Astrocyte (in vitro differentiated cells and primary cell): ENCODE results near the gene ZMYND11. TPM values are rescaled to one million over a fixed set of nuclear protein-coding genes. Genes with fewer than 3 reads are reported as not detected.
A peak's percentile ranks its signal among the peaks of the same experiment; 100 is the strongest.

Experiments
- DNase-seq: peaks from one replicate; pipeline ENCODE4 v3.0.0-alpha.2; 2010; ENCODE audit warnings: low read depth
- FAIRE-seq: peaks from 2 replicates; lab custom pipeline; 2011; peaks lifted over from hg19 to GRCh38; lab: Jason Lieb, UNC
- H2AFZ ChIP-seq: 2 replicates; pipeline ENCODE4 v1.6.0; 2012; ENCODE audit warnings: low read depth, low read length, inconsistent platforms
- H3K27ac ChIP-seq: 2 replicates; pipeline ENCODE4 v1.5.1; 2011; ENCODE audit warnings: low read depth, low read length, inconsistent platforms
- H3K27me3 ChIP-seq: 2 replicates; pipeline ENCODE4 v1.6.0; 2011; ENCODE audit warnings: low read length, inconsistent platforms; ENCODE audit not compliant: insufficient read depth
- H3K36me3 ChIP-seq: 2 replicates; pipeline ENCODE4 v1.5.1; 2011; ENCODE audit warnings: low read length, inconsistent platforms; ENCODE audit not compliant: insufficient read depth
- H3K4me1 ChIP-seq: 2 replicates; pipeline ENCODE4 v1.5.1; 2011; ENCODE audit warnings: low read length, inconsistent platforms; ENCODE audit not compliant: insufficient read depth
- H3K4me2 ChIP-seq: 2 replicates; pipeline ENCODE4 v1.6.0; 2012; ENCODE audit warnings: low read length, inconsistent platforms
- H3K4me3 ChIP-seq: 2 replicates; pipeline ENCODE4 v1.5.1; 2011; ENCODE audit warnings: low read depth, mild to moderate bottlenecking, low read length, inconsistent platforms; ENCODE audit not compliant: insufficient read depth
- H3K79me2 ChIP-seq: 2 replicates; pipeline ENCODE4 v1.6.0; 2012; ENCODE audit warnings: mild to moderate bottlenecking, low read length, inconsistent platforms; ENCODE audit not compliant: insufficient read depth
- H3K9ac ChIP-seq: 2 replicates; pipeline ENCODE4 v1.6.0; 2012; ENCODE audit warnings: mild to moderate bottlenecking, low read length, inconsistent platforms
- H3K9me3 ChIP-seq: 2 replicates; pipeline ENCODE4 v1.5.1; 2012; ENCODE audit warnings: low read depth, mild to moderate bottlenecking, low read length, inconsistent platforms; ENCODE audit not compliant: insufficient read depth
- H4K20me1 ChIP-seq: 2 replicates; pipeline ENCODE4 v1.6.0; 2012; ENCODE audit warnings: low read length, inconsistent platforms; ENCODE audit not compliant: insufficient read depth
- H3K27ac Mint-ChIP-seq: one replicate; pipeline ENCODE4 v1.8.0; 2021; ENCODE audit warnings: mild to moderate bottlenecking, mixed read lengths; ENCODE audit not compliant: unreplicated experiment
- H3K27me3 Mint-ChIP-seq: one replicate; pipeline ENCODE4 v1.8.0; 2021; ENCODE audit warnings: low read depth, mixed read lengths; ENCODE audit not compliant: unreplicated experiment
- H3K36me3 Mint-ChIP-seq: one replicate; pipeline ENCODE4 v1.8.0; 2021; ENCODE audit warnings: low read depth, mixed read lengths; ENCODE audit not compliant: unreplicated experiment
- H3K4me1 Mint-ChIP-seq: one replicate; pipeline ENCODE4 v1.8.0; 2021; ENCODE audit warnings: low read depth, mixed read lengths; ENCODE audit not compliant: unreplicated experiment
- H3K4me3 Mint-ChIP-seq: one replicate; pipeline ENCODE4 v1.8.0; 2021; ENCODE audit warnings: mild to moderate bottlenecking, moderate library complexity, mixed read lengths; ENCODE audit not compliant: unreplicated experiment
- H3K9me3 Mint-ChIP-seq: one replicate; pipeline ENCODE4 v1.8.0; 2021; ENCODE audit warnings: mild to moderate bottlenecking, mixed read lengths; ENCODE audit not compliant: unreplicated experiment
- EZH2 ChIP-seq: IDR thresholded peaks from 2 replicates; pipeline ENCODE4 v1.6.1; 2012; ENCODE audit warnings: mild to moderate bottlenecking, low read length, inconsistent platforms; ENCODE audit not compliant: insufficient read depth
- total RNA-seq: library from RNA; stranded (reverse); gene quantifications from 2 replicates; pipeline ENCODE4 v1.2.1, GENCODE V29; 2021
- TF ChIP-seq, protein P1 (sequence below): IDR thresholded peaks from 2 replicates; pipeline ENCODE4 v1.5.1; 2011; ENCODE audit warnings: low read depth, mild to moderate bottlenecking, inconsistent platforms, low read length, moderate library complexity; ENCODE audit not compliant: insufficient read depth

ZMYND11 gene
- total RNA-seq, 1 donor from 2014 or later = 37.9 TPM

DNA sequence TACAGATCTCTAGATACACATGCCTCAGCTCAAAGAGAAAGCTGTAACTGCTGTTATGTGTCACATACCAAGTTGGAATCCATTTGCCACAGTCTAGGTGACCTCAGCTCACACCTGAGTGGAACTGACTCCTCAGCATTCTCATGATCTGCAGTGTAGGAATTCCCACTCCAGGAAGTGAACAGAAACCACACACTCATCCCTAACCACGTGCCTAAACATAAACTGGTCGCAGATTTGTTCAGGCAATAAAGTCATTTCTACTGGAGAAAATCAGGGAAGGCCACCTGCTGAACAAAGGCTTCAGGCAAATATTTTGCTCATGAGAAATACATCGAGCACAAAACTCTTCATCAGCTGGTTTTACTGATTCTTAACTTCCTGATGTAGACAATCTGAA, 23.0 kb upstream of the ZMYND11 start:
- Mint-ChIP-seq H3K36me3 (no peaks in the 10 kb centered on the region), H3K27ac (no peak overlapping the region), H3K27me3 (peaks cover 3% of the 10 kb centered on the region), H3K4me3 (no peak overlapping the region), H3K4me1 (peaks cover 5% of the 10 kb centered on the region), H3K9me3 (no peaks in the 10 kb centered on the region)
- no peak overlapping the region for H3K27ac ChIP-seq
- no peak overlapping the region for H2AFZ ChIP-seq
- H3K27me3 ChIP-seq = peaks cover 2% of the 10 kb centered on the region
- TF ChIP-seq EZH2 = no peak
- TF ChIP-seq, protein P1, sequence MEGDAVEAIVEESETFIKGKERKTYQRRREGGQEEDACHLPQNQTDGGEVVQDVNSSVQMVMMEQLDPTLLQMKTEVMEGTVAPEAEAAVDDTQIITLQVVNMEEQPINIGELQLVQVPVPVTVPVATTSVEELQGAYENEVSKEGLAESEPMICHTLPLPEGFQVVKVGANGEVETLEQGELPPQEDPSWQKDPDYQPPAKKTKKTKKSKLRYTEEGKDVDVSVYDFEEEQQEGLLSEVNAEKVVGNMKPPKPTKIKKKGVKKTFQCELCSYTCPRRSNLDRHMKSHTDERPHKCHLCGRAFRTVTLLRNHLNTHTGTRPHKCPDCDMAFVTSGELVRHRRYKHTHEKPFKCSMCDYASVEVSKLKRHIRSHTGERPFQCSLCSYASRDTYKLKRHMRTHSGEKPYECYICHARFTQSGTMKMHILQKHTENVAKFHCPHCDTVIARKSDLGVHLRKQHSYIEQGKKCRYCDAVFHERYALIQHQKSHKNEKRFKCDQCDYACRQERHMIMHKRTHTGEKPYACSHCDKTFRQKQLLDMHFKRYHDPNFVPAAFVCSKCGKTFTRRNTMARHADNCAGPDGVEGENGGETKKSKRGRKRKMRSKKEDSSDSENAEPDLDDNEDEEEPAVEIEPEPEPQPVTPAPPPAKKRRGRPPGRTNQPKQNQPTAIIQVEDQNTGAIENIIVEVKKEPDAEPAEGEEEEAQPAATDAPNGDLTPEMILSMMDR = no peak
- H3K4me2 ChIP-seq = no peak overlapping the region
- no peak overlapping the region for H3K4me3 ChIP-seq
- no peak for FAIRE-seq
- H3K79me2 ChIP-seq = no peaks in the 10 kb centered on the region
- peak; percentile 25 for DNase-seq
- no peaks in the 10 kb centered on the region for H3K9me3 ChIP-seq
- H3K4me1 ChIP-seq = no peaks in the 10 kb centered on the region
- no peaks in the 10 kb centered on the region for H4K20me1 ChIP-seq
- no peak overlapping the region for H3K9ac ChIP-seq
- no peaks in the 10 kb centered on the region for H3K36me3 ChIP-seq

DNA sequence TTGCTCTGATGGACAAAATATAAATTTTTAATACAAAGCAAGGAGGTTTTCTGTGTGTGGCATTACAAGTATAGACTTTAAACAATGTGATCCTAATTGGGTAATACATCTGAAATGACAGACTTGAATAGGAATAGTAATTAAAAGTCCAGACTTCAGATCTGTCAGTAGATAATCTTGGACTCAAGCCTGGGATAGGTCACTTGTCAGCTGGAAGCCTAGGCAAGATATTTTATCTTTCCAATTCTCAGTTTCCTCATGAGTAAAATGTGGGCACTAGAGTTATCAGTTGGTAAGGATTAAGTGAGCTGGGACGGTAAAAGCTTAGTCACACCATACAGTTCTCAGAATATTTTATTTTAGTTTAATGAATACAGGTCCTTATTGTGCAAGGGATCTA, 10.4 kb upstream of the ZMYND11 start:
- Histone ChIP-seq H2AFZ (no peak overlapping the region), H4K20me1 (no peaks in the 10 kb centered on the region), H3K36me3 (no peaks in the 10 kb centered on the region), H3K27ac (no peak overlapping the region), H3K9ac (no peak overlapping the region), H3K4me1 (no peaks in the 10 kb centered on the region), H3K27me3 (no peaks in the 10 kb centered on the region), H3K9me3 (no peaks in the 10 kb centered on the region), H3K79me2 (no peaks in the 10 kb centered on the region), H3K4me2 (no peak overlapping the region), H3K4me3 (no peak overlapping the region)
- Mint-ChIP-seq H3K27me3 (peaks cover 18% of the 10 kb centered on the region), H3K4me1 (no peaks in the 10 kb centered on the region), H3K9me3 (peaks cover 8% of the 10 kb centered on the region), H3K36me3 (peaks cover 2% of the 10 kb centered on the region), H3K4me3 (no peak overlapping the region), H3K27ac (no peak overlapping the region)
- TF ChIP-seq, protein P1 = no peak
- TF ChIP-seq EZH2 = no peak
- DNase-seq (no peak), FAIRE-seq (no peak)

DNA sequence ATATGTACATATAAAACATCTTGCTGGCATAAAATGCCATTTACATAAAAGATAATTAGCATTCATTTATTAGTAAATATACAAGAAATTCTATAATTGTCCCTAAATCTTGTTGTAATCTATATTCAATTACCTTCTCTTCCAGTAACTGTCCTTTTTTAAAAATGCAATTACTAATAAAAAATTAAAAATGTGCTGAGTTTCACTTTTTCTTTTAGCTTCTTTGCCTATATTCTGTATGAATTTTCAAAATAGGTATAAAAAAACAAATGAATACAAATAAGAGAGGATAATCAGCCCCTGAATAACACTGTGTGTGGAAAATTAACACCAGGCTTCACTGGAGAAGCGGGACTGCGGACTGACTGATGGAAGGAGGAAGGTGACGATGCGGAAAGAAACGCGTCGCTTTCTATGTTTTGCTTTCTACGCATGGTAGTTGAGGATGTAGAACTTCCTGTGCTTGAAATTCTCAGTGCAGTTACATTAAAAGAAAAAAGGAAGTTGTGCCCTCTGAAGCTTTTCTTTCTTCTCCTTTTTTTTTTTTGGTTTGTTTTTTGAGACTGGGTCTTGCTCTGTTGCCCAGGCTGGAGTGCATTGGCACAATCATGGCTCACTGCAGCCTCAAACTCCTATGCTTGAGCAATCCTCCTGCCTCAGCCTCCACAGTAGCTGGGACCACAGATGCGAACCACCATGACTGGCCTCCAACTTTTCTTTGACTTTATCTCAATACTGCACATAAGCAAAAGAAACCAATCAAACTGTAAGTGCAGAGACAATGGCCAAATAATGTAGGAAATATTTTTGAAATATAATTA, 7.4 kb upstream of the ZMYND11 start:
- Histone ChIP-seq H3K4me2 (peak overlapping the region; percentile 35), H3K4me3 (no peak overlapping the region), H3K4me1 (peaks cover 7% of the 10 kb centered on the region), H2AFZ (no peak overlapping the region), H3K9ac (no peak overlapping the region), H4K20me1 (no peaks in the 10 kb centered on the region), H3K9me3 (no peaks in the 10 kb centered on the region), H3K27ac (no peak overlapping the region), H3K36me3 (no peaks in the 10 kb centered on the region), H3K79me2 (no peaks in the 10 kb centered on the region), H3K27me3 (no peaks in the 10 kb centered on the region)
- peaks cover 2% of the 10 kb centered on the region for H3K27me3 Mint-ChIP-seq
- H3K27ac Mint-ChIP-seq = no peak overlapping the region
- peaks cover 9% of the 10 kb centered on the region for H3K4me1 Mint-ChIP-seq
- DNase-seq (no peak), FAIRE-seq (no peak)
- TF ChIP-seq, protein P1 = no peak
- no peak for TF ChIP-seq EZH2
- H3K9me3 Mint-ChIP-seq = peaks cover 2% of the 10 kb centered on the region
- no peak overlapping the region for H3K4me3 Mint-ChIP-seq
- H3K36me3 Mint-ChIP-seq = peaks cover 2% of the 10 kb centered on the region
